H1 (cell line): ENCODE results near the gene SEMA3D. TPM values are rescaled to one million over a fixed set of nuclear protein-coding genes. Genes with fewer than 3 reads are reported as not detected.

Source experiments
- CHD1 ChIP-seq: IDR thresholded peaks from 2 replicates; pipeline ENCODE4 v1.6.1; 2012; ENCODE audit warnings: low read depth, low read length, improper control_type of control experiment
- EP300 ChIP-seq, 2 experiments: IDR thresholded peaks; 1 replicate in 1 of 2; 2 replicates in 1 of 2; pipeline ENCODE4 v1.6.1; 2011 to 2012; ENCODE audit warnings: low read depth in 2 of 2, low read length in 2 of 2, mild to moderate bottlenecking in 2 of 2, borderline replicate concordance in 1 of 2, inconsistent platforms in 1 of 2, moderate library complexity in 1 of 2
- EZH2 ChIP-seq: fragments of 200-600 bp; sonication (generic); IDR thresholded peaks from 2 replicates; pipeline ENCODE4 v1.7.1; 2012; ENCODE audit warnings: low read depth, mild to moderate bottlenecking, moderate library complexity, low read length, inconsistent platforms; ENCODE audit not compliant: severe bottlenecking
- GABPA ChIP-seq: IDR thresholded peaks from 2 replicates; pipeline ENCODE4 v1.6.1; 2011; ENCODE audit warnings: mild to moderate bottlenecking, low read length, moderate library complexity, borderline replicate concordance; ENCODE audit not compliant: insufficient read depth
- JUN ChIP-seq: IDR thresholded peaks from 2 replicates; pipeline ENCODE4 v1.6.1; 2011; ENCODE audit warnings: low read depth, mild to moderate bottlenecking, improper control_type of control experiment, low read length
- RXRA ChIP-seq: IDR thresholded peaks from 2 replicates; pipeline ENCODE4 v1.6.1; 2011; ENCODE audit warnings: low read depth, mild to moderate bottlenecking, low read length, moderate library complexity; ENCODE audit not compliant: insufficient read depth
- SIN3A ChIP-seq, 2 experiments: IDR thresholded peaks in 1 of 2; conservative IDR thresholded peaks in 1 of 2; 2 replicates each; pipeline ENCODE4 v1.6.1; 2011 to 2012; ENCODE audit warnings: low read length in 2 of 2, improper control_type of control experiment in 1 of 2, low read depth in 1 of 2, mild to moderate bottlenecking in 1 of 2
- TAF7 ChIP-seq: optimal IDR thresholded peaks from 2 replicates; pipeline ENCODE3; 2011; ENCODE audit warnings: low read depth, mild to moderate bottlenecking, inconsistent platforms, low read length, moderate library complexity, borderline replicate concordance
- polyA plus RNA-seq, 7 experiments: library from polyadenylated mRNA; depleted of rRNA in 3 of 7; stranded (reverse) in 5 of 7; unstranded in 2 of 7; fragments of >200 nt in 5 of 7; fragments of 200-250 nt in 2 of 7; gene quantifications; 1 replicate in 5 of 7; 2 replicates in 1 of 7; 4 replicates in 1 of 7; pipeline versions ENCODE4 v1.2.1 to v1.2.3, GENCODE V29; 2011 to 2013; ENCODE audit warnings: missing spikeins in 2 of 7, mixed read lengths in 2 of 7
- total RNA-seq: library from RNA; stranded (reverse); fragmentation: NEBNext Ultra II Directional; extraction: Animal tissue kit (Norgen Biotek cat#: 25700); gene quantifications from 2 replicates; pipeline ENCODE4 v1.2.1, GENCODE V29; 2021
- TF ChIP-seq, protein P1 (sequence below): fragments of 300-600 bp; sonication (generic); IDR thresholded peaks from 2 replicates; pipeline ENCODE4 v1.7.1; 2012; ENCODE audit warnings: low read length, moderate library complexity, mild to moderate bottlenecking, inconsistent platforms; ENCODE audit not compliant: insufficient replicate concordance
- TF ChIP-seq, protein P2 (sequence below): IDR thresholded peaks from 2 replicates; pipeline ENCODE4 v1.6.1; 2012; ENCODE audit warnings: inconsistent platforms

The SEMA3D gene
- total and polyA plus RNA-seq, 2 of the 8 experiments (the other 6 are each of a cell fraction or from before 2014, with no cell fraction given) = 1.6 to 3.5 TPM

- TF ChIP-seq, protein P1, sequence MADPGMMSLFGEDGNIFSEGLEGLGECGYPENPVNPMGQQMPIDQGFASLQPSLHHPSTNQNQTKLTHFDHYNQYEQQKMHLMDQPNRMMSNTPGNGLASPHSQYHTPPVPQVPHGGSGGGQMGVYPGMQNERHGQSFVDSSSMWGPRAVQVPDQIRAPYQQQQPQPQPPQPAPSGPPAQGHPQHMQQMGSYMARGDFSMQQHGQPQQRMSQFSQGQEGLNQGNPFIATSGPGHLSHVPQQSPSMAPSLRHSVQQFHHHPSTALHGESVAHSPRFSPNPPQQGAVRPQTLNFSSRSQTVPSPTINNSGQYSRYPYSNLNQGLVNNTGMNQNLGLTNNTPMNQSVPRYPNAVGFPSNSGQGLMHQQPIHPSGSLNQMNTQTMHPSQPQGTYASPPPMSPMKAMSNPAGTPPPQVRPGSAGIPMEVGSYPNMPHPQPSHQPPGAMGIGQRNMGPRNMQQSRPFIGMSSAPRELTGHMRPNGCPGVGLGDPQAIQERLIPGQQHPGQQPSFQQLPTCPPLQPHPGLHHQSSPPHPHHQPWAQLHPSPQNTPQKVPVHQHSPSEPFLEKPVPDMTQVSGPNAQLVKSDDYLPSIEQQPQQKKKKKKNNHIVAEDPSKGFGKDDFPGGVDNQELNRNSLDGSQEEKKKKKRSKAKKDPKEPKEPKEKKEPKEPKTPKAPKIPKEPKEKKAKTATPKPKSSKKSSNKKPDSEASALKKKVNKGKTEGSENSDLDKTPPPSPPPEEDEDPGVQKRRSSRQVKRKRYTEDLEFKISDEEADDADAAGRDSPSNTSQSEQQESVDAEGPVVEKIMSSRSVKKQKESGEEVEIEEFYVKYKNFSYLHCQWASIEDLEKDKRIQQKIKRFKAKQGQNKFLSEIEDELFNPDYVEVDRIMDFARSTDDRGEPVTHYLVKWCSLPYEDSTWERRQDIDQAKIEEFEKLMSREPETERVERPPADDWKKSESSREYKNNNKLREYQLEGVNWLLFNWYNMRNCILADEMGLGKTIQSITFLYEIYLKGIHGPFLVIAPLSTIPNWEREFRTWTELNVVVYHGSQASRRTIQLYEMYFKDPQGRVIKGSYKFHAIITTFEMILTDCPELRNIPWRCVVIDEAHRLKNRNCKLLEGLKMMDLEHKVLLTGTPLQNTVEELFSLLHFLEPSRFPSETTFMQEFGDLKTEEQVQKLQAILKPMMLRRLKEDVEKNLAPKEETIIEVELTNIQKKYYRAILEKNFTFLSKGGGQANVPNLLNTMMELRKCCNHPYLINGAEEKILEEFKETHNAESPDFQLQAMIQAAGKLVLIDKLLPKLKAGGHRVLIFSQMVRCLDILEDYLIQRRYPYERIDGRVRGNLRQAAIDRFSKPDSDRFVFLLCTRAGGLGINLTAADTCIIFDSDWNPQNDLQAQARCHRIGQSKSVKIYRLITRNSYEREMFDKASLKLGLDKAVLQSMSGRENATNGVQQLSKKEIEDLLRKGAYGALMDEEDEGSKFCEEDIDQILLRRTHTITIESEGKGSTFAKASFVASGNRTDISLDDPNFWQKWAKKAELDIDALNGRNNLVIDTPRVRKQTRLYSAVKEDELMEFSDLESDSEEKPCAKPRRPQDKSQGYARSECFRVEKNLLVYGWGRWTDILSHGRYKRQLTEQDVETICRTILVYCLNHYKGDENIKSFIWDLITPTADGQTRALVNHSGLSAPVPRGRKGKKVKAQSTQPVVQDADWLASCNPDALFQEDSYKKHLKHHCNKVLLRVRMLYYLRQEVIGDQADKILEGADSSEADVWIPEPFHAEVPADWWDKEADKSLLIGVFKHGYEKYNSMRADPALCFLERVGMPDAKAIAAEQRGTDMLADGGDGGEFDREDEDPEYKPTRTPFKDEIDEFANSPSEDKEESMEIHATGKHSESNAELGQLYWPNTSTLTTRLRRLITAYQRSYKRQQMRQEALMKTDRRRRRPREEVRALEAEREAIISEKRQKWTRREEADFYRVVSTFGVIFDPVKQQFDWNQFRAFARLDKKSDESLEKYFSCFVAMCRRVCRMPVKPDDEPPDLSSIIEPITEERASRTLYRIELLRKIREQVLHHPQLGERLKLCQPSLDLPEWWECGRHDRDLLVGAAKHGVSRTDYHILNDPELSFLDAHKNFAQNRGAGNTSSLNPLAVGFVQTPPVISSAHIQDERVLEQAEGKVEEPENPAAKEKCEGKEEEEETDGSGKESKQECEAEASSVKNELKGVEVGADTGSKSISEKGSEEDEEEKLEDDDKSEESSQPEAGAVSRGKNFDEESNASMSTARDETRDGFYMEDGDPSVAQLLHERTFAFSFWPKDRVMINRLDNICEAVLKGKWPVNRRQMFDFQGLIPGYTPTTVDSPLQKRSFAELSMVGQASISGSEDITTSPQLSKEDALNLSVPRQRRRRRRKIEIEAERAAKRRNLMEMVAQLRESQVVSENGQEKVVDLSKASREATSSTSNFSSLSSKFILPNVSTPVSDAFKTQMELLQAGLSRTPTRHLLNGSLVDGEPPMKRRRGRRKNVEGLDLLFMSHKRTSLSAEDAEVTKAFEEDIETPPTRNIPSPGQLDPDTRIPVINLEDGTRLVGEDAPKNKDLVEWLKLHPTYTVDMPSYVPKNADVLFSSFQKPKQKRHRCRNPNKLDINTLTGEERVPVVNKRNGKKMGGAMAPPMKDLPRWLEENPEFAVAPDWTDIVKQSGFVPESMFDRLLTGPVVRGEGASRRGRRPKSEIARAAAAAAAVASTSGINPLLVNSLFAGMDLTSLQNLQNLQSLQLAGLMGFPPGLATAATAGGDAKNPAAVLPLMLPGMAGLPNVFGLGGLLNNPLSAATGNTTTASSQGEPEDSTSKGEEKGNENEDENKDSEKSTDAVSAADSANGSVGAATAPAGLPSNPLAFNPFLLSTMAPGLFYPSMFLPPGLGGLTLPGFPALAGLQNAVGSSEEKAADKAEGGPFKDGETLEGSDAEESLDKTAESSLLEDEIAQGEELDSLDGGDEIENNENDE = no peak
- TF ChIP-seq, protein P2, sequence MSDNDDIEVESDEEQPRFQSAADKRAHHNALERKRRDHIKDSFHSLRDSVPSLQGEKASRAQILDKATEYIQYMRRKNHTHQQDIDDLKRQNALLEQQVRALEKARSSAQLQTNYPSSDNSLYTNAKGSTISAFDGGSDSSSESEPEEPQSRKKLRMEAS = no peak
- TF ChIP-seq EZH2 (no peak), GABPA (no peak), SIN3A (conservative IDR thresholded peaks at IDR 0.05 in 1 of 2, IDR thresholded peaks at IDR 0.05 in 1 of 2; ENCODE audit: low read depth in 1 of 2, low read length in 2 of 2) (no peak), EP300 (IDR thresholded peaks at IDR 0.05; ENCODE audit: borderline replicate concordance in 1 of 2, low read depth in 2 of 2, low read length in 2 of 2) (no peak), JUN (no peak), RXRA (no peak), TAF7 (no peak), CHD1 (no peak)
These were observed 240.3 kb downstream of the SEMA3D start (continued) for GRCh38 chr7:84946549-84946948.
